Sigmoid colon (tissue), 7 donors: ENCODE measurements around the gene PLGRKT. TPM values are rescaled to one million over a fixed set of nuclear protein-coding genes. Genes with fewer than 3 reads are reported as not detected.
"Not testable (repeated sequence)": the region's sequence is repeated elsewhere in the genome, so short reads cannot be mapped to it uniquely, and the experiment has no call there.

Experiments used
- DNase-seq: peaks from one replicate; pipeline ENCODE4 v3.0.0-alpha.2; 2019
- H3K27ac ChIP-seq, 4 donors: fragments of 200-600 bp; sonication (generic); one replicate each; pipeline ENCODE4 v1.5.1; 2016 to 2019; ENCODE audit warnings: mild to moderate bottlenecking in 1 of 4
- H3K27me3 ChIP-seq, 3 donors: fragments of 200-600 bp; sonication (generic); one replicate each; pipeline ENCODE4 v1.5.1; 2019; ENCODE audit warnings: mild to moderate bottlenecking in 1 of 3
- H3K36me3 ChIP-seq, 4 donors: fragments of 200-600 bp; sonication (generic); one replicate each; pipeline ENCODE4 v1.5.1; 2016 to 2019
- H3K4me1 ChIP-seq, 4 donors: fragments of 200-600 bp; sonication (generic); one replicate each; pipeline ENCODE4 v1.5.1; 2017 to 2019
- H3K4me3 ChIP-seq, 4 donors: fragments of 200-600 bp; sonication (generic); one replicate each; pipeline ENCODE4 v1.5.1; 2017 to 2019; ENCODE audit warnings: mild to moderate bottlenecking in 2 of 4, moderate library complexity in 1 of 4
- H3K9me3 ChIP-seq, 4 donors: fragments of 200-600 bp in 3 of 4; sonication (generic) in 3 of 4; one replicate each; pipeline versions ENCODE4 v1.5.1 to v1.6.1; 2013 to 2019
- CTCF ChIP-seq, 4 experiments: fragments of 450-650 bp in 3 of 4; fragments of 200-600 bp in 1 of 4; IDR thresholded peaks; one replicate each; pipeline ENCODE4 v1.5.1; 2016 to 2019; ENCODE audit warnings: antibody characterized with exemption in 4 of 4, mild to moderate bottlenecking in 3 of 4, moderate library complexity in 2 of 4
- EP300 ChIP-seq, 4 donors: sonication (generic); formaldehyde crosslinking; IDR thresholded peaks; one replicate each; pipeline ENCODE4 v1.6.1; 2017; ENCODE audit warnings: antibody characterized with exemption in 4 of 4
- POLR2A ChIP-seq, 2 donors: fragments of 450-650 bp; IDR thresholded peaks; one replicate each; pipeline ENCODE4 v1.6.1; 2016; ENCODE audit warnings: antibody characterized with exemption in 2 of 2, mild to moderate bottlenecking in 2 of 2, moderate library complexity in 2 of 2
- POLR2AphosphoS5 ChIP-seq, 4 donors: sonication (generic); formaldehyde crosslinking; IDR thresholded peaks; one replicate each; pipeline ENCODE4 v1.6.1; 2017; ENCODE audit warnings: antibody characterized with exemption in 4 of 4
- WGBS, 2 donors: extraction: QIAGEN DNeasy Blood & Tissue Kit; methylation state at CpG; one replicate each; pipeline ENCODE4 v1.1.7; 2013; 5-methylcytosine and 5-hydroxymethylcytosine counted together
- intact Hi-C: fragments of 100-400 bp; cut with DNase I; formaldehyde crosslinking; loops from one replicate; pipeline ENCODE4 v1.15.1; 2023
- polyA plus RNA-seq, 3 donors: library from polyadenylated mRNA; stranded (reverse); fragments of 200-250 nt; gene quantifications; one replicate each; pipeline ENCODE4 v1.2.3, GENCODE V29; 2013
- total RNA-seq, 4 donors: library from RNA; depleted of rRNA; stranded (reverse); fragments of >200 nt; gene quantifications; one replicate each; pipeline ENCODE4 v1.1.0, GENCODE V29; 2016
- donor health status: healthy with polysubstance abuse.
- donor health status: Bipolar disorder and iron deficiency.
- donor health status: healthy.

The PLGRKT gene
- total and polyA plus RNA-seq, 7 donors: 14.1 to 94.6 (median 25.0) TPM

GRCh38 chr9:5470816-5471215 lies 33.1 kb upstream of the PLGRKT start:
- Histone ChIP-seq H3K4me1 (peaks cover 0 to 9% (median 2%) of the 10 kb centered on the region in 4 donors), H3K27ac (no peak overlapping the region), H3K4me3 (no peak overlapping the region), H3K9me3 (no peaks in the 10 kb centered on the region), H3K36me3 (no peaks in the 10 kb centered on the region), H3K27me3 (no peaks in the 10 kb centered on the region)
- intact Hi-C loops: no loop called here
- DNase-seq: no peak
- WGBS, 2 donors: 89 to 93% methylated on average over 3 of the region's 3 CpGs
- TF ChIP-seq CTCF (IDR thresholded peaks at IDR 0.05): no peak

GRCh38 chr9:5470122-5470521 lies 32.4 kb upstream of the PLGRKT start:
- no peak overlapping the region for H3K4me3 ChIP-seq
- no peaks in the 10 kb centered on the region for H3K36me3 ChIP-seq
- DNase-seq: no peak
- no peaks in the 10 kb centered on the region for H3K27me3 ChIP-seq
- H3K9me3 ChIP-seq: no peaks in the 10 kb centered on the region
- WGBS, 2 donors: 84 to 88% methylated on average over 1 of the region's 1 CpG
- intact Hi-C loops: no loop called here
- TF ChIP-seq CTCF (IDR thresholded peaks at IDR 0.05): no peak
- no peak for TF ChIP-seq EP300 (IDR thresholded peaks at IDR 0.05)
- TF ChIP-seq POLR2A (IDR thresholded peaks at IDR 0.05): no peak
- no peak for TF ChIP-seq POLR2AphosphoS5 (IDR thresholded peaks at IDR 0.05)
- H3K27ac ChIP-seq: no peak overlapping the region
- H3K4me1 ChIP-seq: peaks cover 0 to 9% (median 2%) of the 10 kb centered on the region in 4 donors

GRCh38 chr9:5468850-5469249 lies 31.1 kb upstream of the PLGRKT start:
- no peak for TF ChIP-seq CTCF (IDR thresholded peaks at IDR 0.05)
- TF ChIP-seq EP300 (IDR thresholded peaks at IDR 0.05): no peak
- TF ChIP-seq POLR2AphosphoS5 (IDR thresholded peaks at IDR 0.05): no peak
- no peak for TF ChIP-seq POLR2A (IDR thresholded peaks at IDR 0.05)
- peaks cover 0 to 9% (median 2%) of the 10 kb centered on the region in 4 donors for H3K4me1 ChIP-seq
- WGBS, 2 donors: 81 to 85% methylated on average over 5 of the region's 5 CpGs
- intact Hi-C loops: no loop called here
- no peaks in the 10 kb centered on the region for H3K27me3 ChIP-seq
- no peaks in the 10 kb centered on the region for H3K36me3 ChIP-seq
- no peak for DNase-seq
- no peaks in the 10 kb centered on the region for H3K9me3 ChIP-seq
- no peak overlapping the region for H3K4me3 ChIP-seq
- no peak overlapping the region for H3K27ac ChIP-seq

GRCh38 chr9:5466766-5467165 lies 29.0 kb upstream of the PLGRKT start:
- 79 to 81% methylated on average over 2 of the region's 2 CpGs for WGBS, 2 donors
- no peak for DNase-seq
- Histone ChIP-seq H3K9me3 (no peaks in the 10 kb centered on the region), H3K27ac (no peak overlapping the region), H3K4me3 (no peak overlapping the region), H3K27me3 (no peaks in the 10 kb centered on the region), H3K4me1 (peaks cover 0 to 9% (median 2%) of the 10 kb centered on the region in 4 donors), H3K36me3 (peaks cover 0 to 10% (median 0%) of the 10 kb centered on the region in 4 donors)
- TF ChIP-seq CTCF (IDR thresholded peaks at IDR 0.05) (no peak), EP300 (IDR thresholded peaks at IDR 0.05) (no peak), POLR2A (IDR thresholded peaks at IDR 0.05) (no peak), POLR2AphosphoS5 (IDR thresholded peaks at IDR 0.05) (no peak)
- intact Hi-C loops: no loop called here

- TF ChIP-seq POLR2A (IDR thresholded peaks at IDR 0.05) (no peak), CTCF (IDR thresholded peaks at IDR 0.05) (no peak), POLR2AphosphoS5 (IDR thresholded peaks at IDR 0.05) (no peak), EP300 (IDR thresholded peaks at IDR 0.05) (no peak)
- Histone ChIP-seq H3K9me3 (no peaks in the 10 kb centered on the region), H3K27ac (no peak overlapping the region), H3K4me3 (no peak overlapping the region), H3K36me3 (peaks cover 0 to 10% (median 0%) of the 10 kb centered on the region in 4 donors), H3K27me3 (no peaks in the 10 kb centered on the region), H3K4me1 (peaks cover 0 to 9% (median 2%) of the 10 kb centered on the region in 4 donors)
- DNase-seq: no peak
- intact Hi-C loops: no loop called here
- 81 to 86% methylated on average over 1 of the region's 1 CpG for WGBS, 2 donors
These were observed 28.3 kb upstream of the PLGRKT start for GRCh38 chr9:5466005-5466404.

- H3K4me1 ChIP-seq, DNase-seq, intact Hi-C loops, H3K36me3 ChIP-seq, H3K9me3 ChIP-seq, H3K27ac ChIP-seq, H3K27me3 ChIP-seq, H3K4me3 ChIP-seq: not testable (repeated sequence)
- WGBS, 2 donors: 84 to 86% methylated on average over 4 of the region's 4 CpGs
These were observed 27.2 kb upstream of the PLGRKT start for GRCh38 chr9:5464831-5465330.
